ENCODE measurements around the gene OSCP1. TPM values are rescaled to one million over a fixed set of nuclear protein-coding genes. Genes with fewer than 3 reads are reported as not detected.
"Not testable (repeated sequence)": the region's sequence is repeated elsewhere in the genome, so short reads cannot be mapped to it uniquely, and the experiment has no call there.

OSCP1 gene
- polyA plus RNA-seq, 3 donors from 2014 or later: 2.7 TPM; not detected in 2

- Mint-ChIP-seq H3K36me3 (no peaks in the 10 kb centered on the region), H3K27me3 (ENCODE audit: low read depth in 3 of 3) (peaks cover 0 to 8% (median 0%) of the 10 kb centered on the region in 3 donors), H3K4me1 (peaks cover 2 to 7% of the 10 kb centered on the region in 2 donors), H3K27ac (no peak overlapping the region), H3K4me3 (peak overlapping the region in 2 of 5 donors; percentile 19 to 65), H3K9me3 (no peaks in the 10 kb centered on the region)
- no peak for DNase-seq
Measured at GRCh38 chr1:36481771-36482723, 31.8 kb upstream of the OSCP1 start.

GRCh38 chr1:36481091-36481490 lies 30.8 kb upstream of the OSCP1 start:
- Mint-ChIP-seq H3K9me3 (no peaks in the 10 kb centered on the region), H3K4me3 (no peak overlapping the region), H3K4me1 (peaks cover 2 to 7% of the 10 kb centered on the region in 2 donors), H3K36me3 (no peaks in the 10 kb centered on the region), H3K27me3 (ENCODE audit: low read depth in 3 of 3) (peaks cover 0 to 8% (median 0%) of the 10 kb centered on the region in 3 donors), H3K27ac (no peak overlapping the region)
- no peak for DNase-seq

- DNase-seq: no peak
- H3K4me3 Mint-ChIP-seq: no peak overlapping the region
- no peaks in the 10 kb centered on the region for H3K9me3 Mint-ChIP-seq
- H3K27me3 Mint-ChIP-seq (ENCODE audit: low read depth in 3 of 3): peaks cover 0 to 4% (median 0%) of the 10 kb centered on the region in 3 donors
- H3K36me3 Mint-ChIP-seq: no peaks in the 10 kb centered on the region
- H3K4me1 Mint-ChIP-seq: peaks cover 2 to 7% of the 10 kb centered on the region in 2 donors
- no peak overlapping the region for H3K27ac Mint-ChIP-seq
Measured at GRCh38 chr1:36480161-36480560, 29.9 kb upstream of the OSCP1 start.

- Mint-ChIP-seq H3K36me3 (no peaks in the 10 kb centered on the region), H3K27ac (no peak overlapping the region), H3K4me3 (no peak overlapping the region), H3K9me3 (no peaks in the 10 kb centered on the region), H3K4me1 (peaks cover 2 to 7% of the 10 kb centered on the region in 2 donors), H3K27me3 (ENCODE audit: low read depth in 3 of 3) (peaks cover 0 to 4% (median 0%) of the 10 kb centered on the region in 3 donors)
- no peak for DNase-seq
Measured at GRCh38 chr1:36479505-36480051, 29.3 kb upstream of the OSCP1 start.

- not testable (repeated sequence) for H3K9me3 Mint-ChIP-seq; H3K4me1 Mint-ChIP-seq; H3K27ac Mint-ChIP-seq; DNase-seq; H3K27me3 Mint-ChIP-seq (ENCODE audit: low read depth in 3 of 3); H3K36me3 Mint-ChIP-seq; H3K4me3 Mint-ChIP-seq
Measured at GRCh38 chr1:36477615-36478014, 27.4 kb upstream of the OSCP1 start.

GRCh38 chr1:36476945-36477344 lies 26.7 kb upstream of the OSCP1 start:
- Mint-ChIP-seq H3K27ac (no peak overlapping the region), H3K4me1 (peaks cover 0 to 3% of the 10 kb centered on the region in 2 donors), H3K9me3 (no peaks in the 10 kb centered on the region), H3K27me3 (ENCODE audit: low read depth in 3 of 3) (peaks cover 0 to 2% (median 2%) of the 10 kb centered on the region in 3 donors), H3K36me3 (no peaks in the 10 kb centered on the region), H3K4me3 (no peak overlapping the region)
- no peak for DNase-seq

GRCh38 chr1:36475910-36476604 lies 25.8 kb upstream of the OSCP1 start:
- Mint-ChIP-seq H3K27me3 (ENCODE audit: low read depth in 3 of 3) (peaks cover 0 to 2% (median 0%) of the 10 kb centered on the region in 3 donors), H3K4me3 (no peak overlapping the region), H3K4me1 (no peaks in the 10 kb centered on the region), H3K27ac (peak overlapping the region in 1 of 6 donors; percentile 55), H3K36me3 (no peaks in the 10 kb centered on the region), H3K9me3 (no peaks in the 10 kb centered on the region)
- DNase-seq: no peak

- H3K27me3 Mint-ChIP-seq (ENCODE audit: low read depth in 3 of 3): peaks cover 0 to 2% (median 0%) of the 10 kb centered on the region in 3 donors
- H3K27ac Mint-ChIP-seq: no peak overlapping the region
- no peaks in the 10 kb centered on the region for H3K4me1 Mint-ChIP-seq
- H3K36me3 Mint-ChIP-seq: no peaks in the 10 kb centered on the region
- no peak overlapping the region for H3K4me3 Mint-ChIP-seq
- DNase-seq: no peak
- no peaks in the 10 kb centered on the region for H3K9me3 Mint-ChIP-seq
Measured at GRCh38 chr1:36475341-36475740, 25.1 kb upstream of the OSCP1 start.

GRCh38 chr1:36472656-36473055 lies 22.4 kb upstream of the OSCP1 start:
- no peak for DNase-seq
- no peaks in the 10 kb centered on the region for H3K36me3 Mint-ChIP-seq
- peak overlapping the region in 1 of 6 donors; percentile 83 for H3K27ac Mint-ChIP-seq
- H3K4me1 Mint-ChIP-seq: no peaks in the 10 kb centered on the region
- no peaks in the 10 kb centered on the region for H3K9me3 Mint-ChIP-seq
- H3K4me3 Mint-ChIP-seq: no peak overlapping the region
- peaks cover 0 to 2% (median 0%) of the 10 kb centered on the region in 3 donors for H3K27me3 Mint-ChIP-seq (ENCODE audit: low read depth in 3 of 3)

- H3K4me1 Mint-ChIP-seq: no peaks in the 10 kb centered on the region
- H3K9me3 Mint-ChIP-seq: no peaks in the 10 kb centered on the region
- H3K4me3 Mint-ChIP-seq: no peak overlapping the region
- peaks cover 0 to 2% (median 0%) of the 10 kb centered on the region in 3 donors for H3K27me3 Mint-ChIP-seq (ENCODE audit: low read depth in 3 of 3)
- no peak overlapping the region for H3K27ac Mint-ChIP-seq
- no peak for DNase-seq
- no peaks in the 10 kb centered on the region for H3K36me3 Mint-ChIP-seq
Measured at GRCh38 chr1:36471830-36472641, 21.8 kb upstream of the OSCP1 start.

GRCh38 chr1:36469163-36469562 lies 18.9 kb upstream of the OSCP1 start:
- Mint-ChIP-seq H3K9me3 (no peaks in the 10 kb centered on the region), H3K4me1 (peaks cover 9 to 12% of the 10 kb centered on the region in 2 donors), H3K36me3 (no peaks in the 10 kb centered on the region)

GRCh38 chr1:36467700-36468455 lies 17.6 kb upstream of the OSCP1 start:
- no peak overlapping the region for H3K27ac Mint-ChIP-seq
- H3K9me3 Mint-ChIP-seq: no peaks in the 10 kb centered on the region
- peaks cover 0 to 2% (median 2%) of the 10 kb centered on the region in 3 donors for H3K27me3 Mint-ChIP-seq (ENCODE audit: low read depth in 3 of 3)
- no peaks in the 10 kb centered on the region for H3K36me3 Mint-ChIP-seq
- peaks cover 21 to 25% of the 10 kb centered on the region in 2 donors for H3K4me1 Mint-ChIP-seq
- H3K4me3 Mint-ChIP-seq: no peak overlapping the region
- DNase-seq: no peak

More at GRCh38 chr1:36469163-36469562, 18.9 kb upstream of the OSCP1 start:
- no peak for DNase-seq
- H3K27ac Mint-ChIP-seq: no peak overlapping the region
- no peak overlapping the region for H3K4me3 Mint-ChIP-seq
- peaks cover 0 to 2% (median 2%) of the 10 kb centered on the region in 3 donors for H3K27me3 Mint-ChIP-seq (ENCODE audit: low read depth in 3 of 3)

- DNase-seq: no peak
- Mint-ChIP-seq H3K4me1 (peaks cover 24 to 25% of the 10 kb centered on the region in 2 donors), H3K9me3 (no peaks in the 10 kb centered on the region), H3K27me3 (ENCODE audit: low read depth in 3 of 3) (peaks cover 0 to 3% (median 2%) of the 10 kb centered on the region in 3 donors), H3K27ac (peak overlapping the region in 1 of 6 donors; percentile 40), H3K4me3 (no peak overlapping the region), H3K36me3 (no peaks in the 10 kb centered on the region)
Measured at GRCh38 chr1:36467027-36467410, 16.8 kb upstream of the OSCP1 start.
